Epithelial cell of prostate (primary cell): ENCODE results near the gene AKNA.

Experiments used
- DNase-seq: peaks from one replicate; pipeline ENCODE4 v3.0.0-alpha.2; 2011; ENCODE audit warnings: low read depth, low spot score
- H3K27ac ChIP-seq: fragments of 450-650 bp; 2 replicates; pipeline ENCODE4 v1.5.1; 2017; ENCODE audit warnings: mild to moderate bottlenecking

Gene AKNA

DNA sequence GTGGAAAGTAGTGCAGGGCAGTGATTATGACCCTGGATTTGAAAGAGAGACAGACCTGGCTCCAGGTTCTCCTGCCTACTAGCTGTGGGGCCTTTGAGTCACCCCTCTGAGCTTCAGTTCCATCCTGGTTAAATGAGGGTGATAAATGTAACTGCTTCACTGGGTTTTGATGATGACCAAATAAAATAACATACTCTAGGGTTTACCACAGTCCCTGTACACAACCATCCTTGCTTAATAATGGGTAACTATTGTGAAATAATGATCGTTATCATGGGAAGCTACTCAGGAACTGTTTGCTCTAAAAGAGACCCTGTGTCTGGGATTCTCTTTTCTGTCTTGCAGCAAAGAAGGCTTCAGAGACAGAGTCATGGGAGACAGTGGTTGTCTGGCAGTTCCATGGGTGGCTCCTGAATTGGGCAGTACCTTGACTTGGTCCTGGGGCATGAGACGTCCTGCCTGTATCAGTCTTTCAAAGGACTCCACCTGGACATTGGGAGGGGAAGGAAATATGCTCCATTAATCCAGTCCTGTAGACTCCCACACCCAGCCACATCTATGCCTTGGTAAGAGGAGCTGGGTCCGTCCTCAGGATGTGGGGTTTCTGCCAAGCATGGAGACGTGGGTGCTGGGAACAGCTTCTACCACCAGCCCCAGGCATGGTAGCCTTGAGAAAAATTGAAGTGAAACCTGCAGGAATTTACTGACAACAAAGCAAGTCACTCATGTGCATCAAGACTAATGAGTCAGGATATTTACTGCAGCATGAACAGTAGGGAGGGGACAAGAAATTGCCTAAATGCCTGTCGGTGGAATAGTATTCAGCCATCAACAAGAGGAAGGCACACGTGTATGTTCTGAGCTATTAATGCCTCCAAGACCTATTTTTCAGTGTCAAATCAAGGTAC is 23.4 kb downstream of the AKNA start:
- DNase-seq: peak; percentile 60
- peak overlapping the region; percentile 40 for H3K27ac ChIP-seq

- H3K27ac ChIP-seq: no peak overlapping the region
- DNase-seq: no peak
Observed at GRCh38 chr9:114363424-114363823, 24.4 kb downstream of the AKNA start.

GRCh38 chr9:114362394-114362793 is 25.4 kb downstream of the AKNA start:
- DNase-seq: no peak
- H3K27ac ChIP-seq: no peak overlapping the region

GRCh38 chr9:114361542-114361941 is 26.2 kb downstream of the AKNA start:
- DNase-seq: no peak
- no peak overlapping the region for H3K27ac ChIP-seq

- no peak for DNase-seq
- no peak overlapping the region for H3K27ac ChIP-seq
Observed at GRCh38 chr9:114359801-114360200, 28.0 kb downstream of the AKNA start.

- no peak for DNase-seq
- no peak overlapping the region for H3K27ac ChIP-seq
Observed at GRCh38 chr9:114357911-114358328, 29.9 kb downstream of the AKNA start.

DNA sequence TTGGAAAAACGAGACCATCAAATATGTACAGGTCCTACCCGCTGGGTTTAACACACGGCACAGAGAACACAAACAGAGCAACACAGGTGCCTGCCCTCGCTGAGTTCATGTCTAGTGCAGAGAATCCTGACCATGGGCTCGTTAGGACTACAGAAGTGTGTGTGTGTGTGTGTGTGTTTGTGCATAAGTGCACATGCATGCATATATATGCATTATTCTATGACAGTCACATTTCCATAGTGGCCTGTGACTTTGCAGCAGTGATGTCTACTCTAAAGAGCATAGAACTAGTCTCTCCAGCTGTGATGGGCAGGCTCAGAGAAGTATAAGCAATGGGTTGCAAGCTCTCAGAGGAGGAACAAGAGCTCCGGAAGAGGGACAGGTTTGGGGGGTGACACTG is 30.4 kb downstream of the AKNA start:
- no peak overlapping the region for H3K27ac ChIP-seq
- no peak for DNase-seq

DNA sequence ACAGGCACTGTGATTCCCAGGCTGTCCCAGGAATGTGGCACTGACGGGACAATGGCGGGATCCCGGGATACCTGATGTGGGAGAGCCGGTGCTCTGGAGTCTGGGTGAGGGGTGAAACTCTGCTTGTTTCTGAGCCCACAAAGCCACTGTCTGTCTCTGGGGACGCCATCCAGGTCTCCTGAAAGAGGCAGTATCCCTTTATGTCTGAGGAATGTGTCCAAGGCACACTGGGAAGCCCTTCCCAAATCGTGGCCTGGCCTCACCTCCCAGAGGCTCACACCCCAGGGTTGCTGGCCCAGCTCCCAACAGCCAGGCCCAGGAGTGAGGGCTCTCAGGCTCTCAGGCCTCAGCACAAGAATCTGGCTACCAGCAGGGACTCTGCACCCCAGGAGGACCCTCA is 31.0 kb downstream of the AKNA start:
- no peak for DNase-seq
- H3K27ac ChIP-seq: no peak overlapping the region

DNA sequence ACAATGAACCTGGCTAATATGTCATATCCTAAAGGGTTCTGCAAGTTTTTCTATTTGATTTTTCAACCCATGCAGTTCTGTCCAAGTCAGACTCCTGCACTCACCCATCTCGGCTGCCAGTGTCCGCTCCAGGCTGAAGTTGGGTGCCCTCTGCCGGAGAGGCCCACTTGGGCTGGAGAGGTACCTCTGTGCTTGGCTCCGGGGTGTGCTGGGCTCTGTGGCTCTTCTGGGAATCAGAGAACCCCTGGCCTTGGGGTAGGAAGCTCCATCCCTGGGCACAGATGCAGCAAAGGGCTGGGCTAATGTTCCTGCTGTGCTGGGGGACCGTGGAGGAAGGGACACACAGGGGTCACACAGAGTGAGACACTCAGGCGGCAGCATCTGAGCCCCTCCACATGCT is 32.0 kb downstream of the AKNA start:
- DNase-seq: no peak
- H3K27ac ChIP-seq: no peak overlapping the region

GRCh38 chr9:114351932-114352331 is 35.9 kb downstream of the AKNA start:
- no peak for DNase-seq
- no peak overlapping the region for H3K27ac ChIP-seq

DNA sequence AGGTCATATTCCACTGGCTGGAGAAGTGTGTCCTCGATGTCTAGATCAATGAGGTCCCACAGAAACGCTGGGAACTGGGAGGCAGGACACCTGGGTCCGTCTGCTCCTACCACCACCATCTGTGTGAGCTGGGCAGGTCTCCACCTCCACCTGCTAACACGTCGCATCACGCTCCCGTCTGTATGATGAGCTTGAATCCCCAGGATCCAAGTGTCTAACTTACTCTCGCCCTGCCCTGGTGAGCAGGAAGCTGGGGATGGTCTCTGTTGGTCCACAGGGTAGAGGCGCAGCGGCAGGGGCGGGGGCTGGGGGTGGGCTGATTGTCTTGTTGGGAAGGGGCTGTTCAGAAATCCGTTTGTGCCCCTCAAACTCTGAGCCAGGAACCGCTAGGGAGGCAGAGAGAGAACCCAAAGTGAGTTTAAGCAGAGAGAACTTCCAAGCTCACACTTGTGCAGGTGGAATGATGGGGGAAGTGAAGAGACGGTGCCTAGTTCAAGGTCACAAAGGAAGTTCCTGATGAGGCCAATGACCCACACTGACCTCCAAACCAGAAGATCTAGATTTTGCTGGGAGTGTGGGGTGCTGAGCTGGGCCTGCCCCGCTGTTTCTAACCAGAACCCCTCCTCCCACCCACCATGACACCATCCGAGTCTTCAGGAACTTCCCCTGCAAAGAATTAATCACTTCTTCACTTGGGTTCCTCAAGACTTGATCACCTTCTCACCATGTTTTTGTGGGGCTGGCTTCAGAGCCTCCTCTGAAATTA is 37.0 kb downstream of the AKNA start:
- no peak for DNase-seq
- no peak overlapping the region for H3K27ac ChIP-seq

- H3K27ac ChIP-seq: peak overlapping the region; percentile 87
- DNase-seq: no peak
Observed at GRCh38 chr9:114349713-114350480, 37.9 kb downstream of the AKNA start.

DNA sequence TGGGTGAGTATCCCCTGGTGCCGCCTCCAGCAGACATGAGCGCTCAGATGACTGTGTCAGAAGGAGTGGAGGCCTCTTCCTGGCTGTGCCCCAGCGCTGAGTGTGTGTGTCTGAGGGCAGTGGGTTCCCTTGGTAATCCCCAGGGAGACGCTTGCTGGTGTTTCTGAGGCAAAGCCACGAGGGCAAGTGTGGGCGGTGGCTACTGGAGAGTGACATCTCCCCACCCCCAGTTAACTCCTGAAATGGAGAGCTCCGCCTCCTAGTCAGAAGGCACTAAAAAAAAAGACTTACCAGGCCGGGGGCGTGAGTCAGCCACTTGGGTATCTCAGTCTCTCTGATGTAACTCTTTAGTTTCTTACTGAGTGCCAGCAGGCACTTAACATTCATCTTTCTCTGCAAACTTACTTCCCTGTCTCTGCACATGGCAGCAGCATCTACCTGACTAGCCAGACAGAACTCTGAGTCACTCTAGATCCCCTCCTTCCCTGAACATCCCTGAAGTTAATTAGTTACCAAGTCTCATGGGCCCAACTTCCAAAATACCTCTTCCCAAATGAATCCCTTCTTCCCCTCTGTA is 38.8 kb downstream of the AKNA start:
- DNase-seq: peak; percentile 95
- peak overlapping the region; percentile 87 for H3K27ac ChIP-seq

GRCh38 chr9:114348261-114348905 is 39.4 kb downstream of the AKNA start:
- peak overlapping the region; percentile 87 for H3K27ac ChIP-seq
- DNase-seq: no peak

DNA sequence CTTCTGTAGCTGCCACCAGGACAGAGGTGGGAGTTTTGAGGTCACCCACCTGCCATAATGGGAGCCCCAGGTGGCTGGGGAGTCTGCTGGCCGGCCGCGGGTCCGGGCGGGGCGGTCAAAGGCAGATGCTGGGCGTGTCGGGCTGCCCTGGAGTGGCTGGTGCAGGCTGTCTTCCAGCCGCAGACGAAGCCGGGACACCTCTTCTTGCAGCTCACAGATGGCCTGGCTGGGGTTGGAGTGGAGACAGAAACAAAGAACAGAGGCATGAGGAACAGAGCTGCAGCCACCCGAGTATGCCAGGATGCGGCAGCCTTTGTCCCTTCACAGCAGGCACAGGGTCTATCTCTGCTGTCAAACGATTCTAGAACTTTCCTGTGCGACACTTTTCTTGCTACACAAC is 40.1 kb downstream of the AKNA start:
- H3K27ac ChIP-seq: no peak overlapping the region
- DNase-seq: no peak

- no peak for DNase-seq
- no peak overlapping the region for H3K27ac ChIP-seq
Observed at GRCh38 chr9:114346146-114346545, 41.6 kb downstream of the AKNA start.

- DNase-seq: no peak
- no peak overlapping the region for H3K27ac ChIP-seq
Observed at GRCh38 chr9:114345493-114346065, 42.2 kb downstream of the AKNA start.

DNA sequence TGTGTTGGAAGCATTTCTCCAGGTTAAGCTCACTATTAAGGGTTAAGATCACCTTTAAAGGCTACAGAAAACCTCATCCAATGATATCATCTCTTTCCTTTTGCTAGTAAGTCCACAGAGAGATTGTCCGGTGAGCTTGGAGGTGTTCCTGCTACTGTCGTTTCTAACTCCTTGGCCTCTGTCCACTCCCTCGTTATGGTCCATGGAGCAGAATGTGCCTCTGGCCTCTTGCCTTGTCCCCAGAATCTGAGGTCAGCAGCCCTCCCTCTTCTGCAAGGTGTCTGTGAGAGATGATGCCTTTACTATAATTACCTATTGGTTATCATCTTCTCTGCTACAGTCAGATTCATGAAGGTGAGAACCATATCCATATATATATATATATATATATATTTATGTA is 43.1 kb downstream of the AKNA start:
- no peak overlapping the region for H3K27ac ChIP-seq
- no peak for DNase-seq

GRCh38 chr9:114344188-114344566 is 43.6 kb downstream of the AKNA start:
- DNase-seq: no peak
- peak overlapping the region; percentile 22 for H3K27ac ChIP-seq
